Fibroblast of pulmonary artery (primary cell): ENCODE data around the gene SPATS2L.

Experiments used
- DNase-seq: peaks from one replicate; pipeline ENCODE4 v3.0.0-alpha.2; 2010; ENCODE audit warnings: low read depth
- H3K4me3 ChIP-seq: replicated peaks from 2 replicates; pipeline ENCODE4 v1.5.1; 2011; ENCODE audit warnings: low read depth, mild to moderate bottlenecking, control low read depth, low read length, moderate library complexity
- TF ChIP-seq, protein P1 (sequence below): IDR thresholded peaks from 2 replicates; pipeline ENCODE4 v1.5.1; 2011; ENCODE audit warnings: mild to moderate bottlenecking, control low read depth, low read length, inconsistent platforms; ENCODE audit errors: missing control alignments

Gene SPATS2L

DNA sequence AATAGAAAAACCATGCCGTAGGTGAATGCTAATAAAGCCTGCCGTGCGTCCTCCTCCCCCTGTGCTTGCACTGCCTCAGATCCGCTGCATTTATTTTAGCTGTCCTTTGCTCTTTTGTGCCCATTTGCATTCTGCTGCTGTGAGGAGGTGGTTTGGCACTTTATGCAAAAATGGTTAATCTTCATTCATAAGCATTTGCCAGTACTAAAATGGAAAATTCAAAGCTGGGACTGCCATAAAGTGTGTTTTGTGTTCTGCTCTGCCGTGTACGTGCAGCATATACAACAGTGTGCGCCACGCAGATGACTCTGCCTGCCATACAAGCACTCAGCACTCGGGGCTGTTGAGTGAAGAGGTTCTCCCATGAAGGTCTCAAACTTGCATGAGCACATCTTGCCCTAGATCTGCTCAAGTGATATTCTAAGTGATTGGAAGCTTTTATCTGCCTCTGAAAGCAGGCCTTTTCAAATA lies 73.6 kb downstream of the SPATS2L start:
- TF ChIP-seq, protein P1, sequence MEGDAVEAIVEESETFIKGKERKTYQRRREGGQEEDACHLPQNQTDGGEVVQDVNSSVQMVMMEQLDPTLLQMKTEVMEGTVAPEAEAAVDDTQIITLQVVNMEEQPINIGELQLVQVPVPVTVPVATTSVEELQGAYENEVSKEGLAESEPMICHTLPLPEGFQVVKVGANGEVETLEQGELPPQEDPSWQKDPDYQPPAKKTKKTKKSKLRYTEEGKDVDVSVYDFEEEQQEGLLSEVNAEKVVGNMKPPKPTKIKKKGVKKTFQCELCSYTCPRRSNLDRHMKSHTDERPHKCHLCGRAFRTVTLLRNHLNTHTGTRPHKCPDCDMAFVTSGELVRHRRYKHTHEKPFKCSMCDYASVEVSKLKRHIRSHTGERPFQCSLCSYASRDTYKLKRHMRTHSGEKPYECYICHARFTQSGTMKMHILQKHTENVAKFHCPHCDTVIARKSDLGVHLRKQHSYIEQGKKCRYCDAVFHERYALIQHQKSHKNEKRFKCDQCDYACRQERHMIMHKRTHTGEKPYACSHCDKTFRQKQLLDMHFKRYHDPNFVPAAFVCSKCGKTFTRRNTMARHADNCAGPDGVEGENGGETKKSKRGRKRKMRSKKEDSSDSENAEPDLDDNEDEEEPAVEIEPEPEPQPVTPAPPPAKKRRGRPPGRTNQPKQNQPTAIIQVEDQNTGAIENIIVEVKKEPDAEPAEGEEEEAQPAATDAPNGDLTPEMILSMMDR = no peak
- H3K4me3 ChIP-seq = no peak overlapping the region
- no peak for DNase-seq

- TF ChIP-seq, protein P1 = no peak
- H3K4me3 ChIP-seq = no peak overlapping the region
- peak; percentile 86 for DNase-seq
Observed at GRCh38 chr2:200380833-200381542, 74.5 kb downstream of the SPATS2L start.

GRCh38 chr2:200382874-200383273 lies 76.4 kb downstream of the SPATS2L start:
- H3K4me3 ChIP-seq = no peak overlapping the region
- TF ChIP-seq, protein P1 = no peak
- DNase-seq = no peak

DNA sequence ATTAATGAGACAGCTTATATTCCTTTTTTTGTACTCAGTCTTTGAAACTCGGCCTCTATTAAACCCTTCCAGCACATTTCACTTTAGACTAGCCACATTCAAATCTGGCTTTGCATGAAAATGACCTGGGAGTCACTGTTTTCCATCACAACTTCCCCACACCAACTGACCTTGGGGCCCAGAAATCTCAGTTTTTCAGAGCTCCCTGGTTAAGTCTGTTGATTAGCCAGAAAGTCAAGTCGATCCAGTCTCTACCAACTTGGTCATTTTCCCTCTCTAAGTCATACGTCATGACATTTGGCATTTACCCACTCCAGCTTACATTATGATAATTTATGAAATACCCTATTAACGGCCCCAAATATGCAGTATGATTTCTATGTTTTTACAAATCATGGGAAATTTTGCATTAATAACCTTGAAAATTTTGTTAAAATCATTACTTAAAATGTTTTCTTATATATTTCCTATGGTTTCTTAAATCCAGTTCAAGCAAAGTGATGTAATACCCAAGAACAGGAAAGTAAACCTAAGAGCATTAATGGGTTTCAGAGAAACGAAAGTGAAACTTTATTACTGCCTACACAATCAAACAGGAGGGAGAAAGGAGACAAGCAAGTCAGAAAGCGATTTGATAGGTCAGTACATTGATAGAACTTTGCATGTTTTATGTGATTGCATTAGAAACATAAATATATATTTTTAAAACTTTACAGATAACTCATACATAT lies 77.1 kb downstream of the SPATS2L start:
- DNase-seq = peak; percentile 80
- TF ChIP-seq, protein P1 = no peak

DNA sequence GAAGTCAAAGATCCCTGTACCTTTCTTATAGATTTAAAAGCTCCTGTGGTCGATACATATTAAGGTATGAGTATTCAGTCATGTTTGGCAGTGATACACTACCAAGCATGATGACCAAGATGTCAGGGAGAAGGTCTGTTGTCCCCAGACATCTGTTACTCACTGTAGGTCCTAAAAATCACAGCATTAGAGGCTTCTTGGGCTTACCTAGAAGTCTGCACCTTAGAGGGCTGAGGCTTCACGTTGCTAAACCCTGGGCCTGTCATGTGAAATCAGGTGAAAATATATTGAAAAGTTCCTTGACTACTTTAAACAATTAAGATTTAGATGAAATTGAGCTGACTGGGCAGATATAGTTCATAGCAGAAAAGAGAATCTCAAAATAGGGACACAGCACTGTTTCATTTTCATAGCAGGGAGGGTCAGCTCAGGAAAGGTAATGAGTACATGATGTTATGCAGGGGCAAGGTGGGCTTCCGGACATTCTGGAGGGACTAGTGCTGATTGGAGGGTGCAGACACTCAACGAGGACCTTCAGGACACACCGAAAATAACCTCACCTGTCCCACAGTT lies 78.7 kb downstream of the SPATS2L start:
- TF ChIP-seq, protein P1 = no peak

More for the DNA sequence above, 77.1 kb downstream of the SPATS2L start:
- peak overlapping the region; percentile 36 for H3K4me3 ChIP-seq

DNA sequence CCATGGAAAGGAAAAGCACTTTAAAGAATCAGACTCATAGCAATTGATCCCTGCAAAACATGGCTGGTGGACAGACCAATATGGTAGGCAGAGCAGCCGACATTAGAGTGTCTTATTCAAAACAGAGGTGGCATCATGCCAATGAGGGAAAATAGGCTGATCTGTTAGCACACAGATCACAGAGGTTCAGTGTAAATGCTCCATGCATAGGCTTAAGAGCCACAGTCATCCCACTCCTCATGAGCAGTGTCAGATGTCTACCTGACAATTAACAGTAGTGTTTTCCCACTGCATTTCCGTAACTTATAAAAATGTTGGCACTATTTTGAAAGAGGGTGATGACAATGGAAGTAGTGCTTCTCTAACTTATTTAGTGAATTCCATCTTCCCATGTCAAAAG lies 86.7 kb downstream of the SPATS2L start:
- no peak overlapping the region for H3K4me3 ChIP-seq
- DNase-seq = no peak
- TF ChIP-seq, protein P1 = no peak

More for the DNA sequence above, 78.7 kb downstream of the SPATS2L start:
- DNase-seq = no peak
- H3K4me3 ChIP-seq = no peak overlapping the region
